GM12801 (cell line): ENCODE data around the gene TEDC1.

ENCODE experiments used
- CTCF ChIP-seq: IDR thresholded peaks from one replicate; pipeline ENCODE4 v1.5.1; 2011; ENCODE audit warnings: control low read depth; ENCODE audit not compliant: insufficient read length; ENCODE audit errors: extremely low read depth

The TEDC1 gene

GRCh38 chr14:105536691-105537579 is 45.9 kb downstream of the TEDC1 start:
- no peak for TF ChIP-seq CTCF

- TF ChIP-seq CTCF = peak; percentile 6
Measured at GRCh38 chr14:105537580-105538474, 46.8 kb downstream of the TEDC1 start.

- TF ChIP-seq CTCF = no peak
Measured at GRCh38 chr14:105538481-105539049, 47.5 kb downstream of the TEDC1 start.

- TF ChIP-seq CTCF = no peak
Measured at GRCh38 chr14:105540811-105541210, 49.8 kb downstream of the TEDC1 start.

GRCh38 chr14:105541218-105541875 is 50.3 kb downstream of the TEDC1 start:
- TF ChIP-seq CTCF = no peak

- TF ChIP-seq CTCF = no peak
Measured at GRCh38 chr14:105547741-105548169, 56.7 kb downstream of the TEDC1 start.
